ENCODE data around the gene RNASE9.
A peak's percentile ranks its signal among the peaks of the same experiment; 100 is the strongest.
"Not testable (repeated sequence)": the region's sequence is repeated elsewhere in the genome, so short reads cannot be mapped to it uniquely, and the experiment has no call there.

RNASE9 gene

DNA sequence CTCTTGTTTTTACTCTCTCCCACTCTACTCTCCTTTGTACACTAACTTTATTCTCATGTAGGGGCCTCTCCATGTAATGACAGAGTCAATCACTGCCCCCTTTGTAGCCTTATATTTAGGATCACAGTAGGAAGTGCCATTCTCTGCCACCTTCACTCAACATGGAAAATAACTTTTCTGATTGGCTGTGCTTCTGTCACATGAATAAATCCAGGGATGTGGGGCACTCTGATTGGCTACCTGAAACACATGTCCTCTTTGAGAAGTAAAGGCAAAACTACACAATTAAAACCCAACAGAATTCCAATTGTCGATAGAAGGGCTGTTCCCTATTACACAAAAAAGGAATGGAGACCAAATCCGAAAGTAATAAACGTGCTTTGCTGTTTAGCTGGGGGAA lies at the start of gene RNASE9:
TSS of gene RNASE9 (minus strand) at position 87 of the 400 bp plus-strand sequence.
- no peak for DNase-seq

GRCh38 chr14:20610002-20610765 lies 49.3 kb upstream of the RNASE9 start:
- DNase-seq: no peak

DNA sequence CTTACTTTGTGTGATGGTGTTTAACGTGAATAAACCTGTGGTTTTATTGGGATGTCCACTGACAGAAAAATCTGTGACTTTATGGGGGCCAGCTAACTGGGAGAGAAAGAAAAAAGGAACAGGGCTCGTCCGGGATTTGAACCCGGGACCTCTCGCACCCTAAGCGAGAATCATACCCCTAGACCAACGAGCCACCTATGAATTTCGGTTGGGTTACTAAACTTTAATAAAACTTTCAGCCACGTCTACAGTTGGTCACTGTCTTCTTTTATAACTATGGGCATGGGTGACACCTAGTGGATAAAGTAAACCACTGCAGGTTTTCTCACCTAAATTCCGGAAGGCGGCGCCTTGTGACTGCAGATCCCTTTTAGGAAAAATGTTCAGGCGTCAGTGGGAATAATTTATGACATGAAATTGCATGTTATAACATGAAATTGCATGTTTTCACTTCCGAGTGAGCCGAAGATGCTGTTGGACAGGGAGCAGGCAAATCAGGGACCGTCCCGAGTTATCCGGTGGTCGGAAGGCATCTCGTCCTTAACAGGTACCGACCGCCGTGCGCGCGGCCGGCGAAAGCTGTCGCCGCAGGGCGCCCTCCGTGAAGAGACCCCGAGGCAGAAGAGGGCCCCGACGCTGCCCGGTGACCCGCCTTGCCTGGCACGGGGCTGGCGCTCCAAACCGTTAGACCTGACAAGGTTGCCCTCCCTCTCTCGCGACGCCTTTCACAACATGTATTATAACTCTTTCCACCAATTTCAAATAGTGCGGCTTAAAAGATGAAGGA lies 48.6 kb upstream of the RNASE9 start:
- DNase-seq: peak; percentile 39

DNA sequence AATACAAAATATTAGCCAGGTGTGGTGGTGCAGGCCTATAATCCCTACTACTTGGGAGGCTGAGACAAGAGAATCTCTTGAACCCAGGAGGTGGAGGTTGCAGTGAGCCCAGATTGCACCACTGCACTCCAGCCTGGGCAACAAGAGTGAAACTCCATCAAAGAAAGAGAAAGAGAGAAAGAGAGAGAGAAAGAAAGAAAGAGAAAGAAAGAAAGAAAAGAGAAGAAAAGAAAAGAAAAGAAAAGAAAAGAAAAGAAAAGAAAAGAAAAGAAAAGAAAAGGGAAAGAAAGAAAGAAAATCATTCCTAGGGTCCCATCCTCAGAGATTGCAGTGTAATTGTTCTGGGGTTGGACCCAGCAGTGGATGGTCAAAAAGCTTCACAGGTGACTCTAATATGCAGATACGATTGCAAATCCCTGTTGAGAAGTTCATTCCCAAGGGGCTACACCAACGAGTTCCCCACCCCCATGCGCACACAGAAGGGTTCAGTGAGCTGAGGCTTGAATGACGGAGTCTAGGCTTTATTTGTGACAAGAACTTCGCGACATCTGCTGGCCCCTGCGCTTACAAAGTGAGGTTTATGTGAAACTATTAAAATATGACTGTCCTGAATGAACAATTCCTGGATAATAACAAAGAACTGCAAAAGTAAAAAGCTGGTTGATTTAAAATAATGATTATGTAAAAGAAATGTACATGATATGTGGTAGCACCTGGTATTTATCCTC lies 47.7 kb upstream of the RNASE9 start:
- DNase-seq: no peak

DNA sequence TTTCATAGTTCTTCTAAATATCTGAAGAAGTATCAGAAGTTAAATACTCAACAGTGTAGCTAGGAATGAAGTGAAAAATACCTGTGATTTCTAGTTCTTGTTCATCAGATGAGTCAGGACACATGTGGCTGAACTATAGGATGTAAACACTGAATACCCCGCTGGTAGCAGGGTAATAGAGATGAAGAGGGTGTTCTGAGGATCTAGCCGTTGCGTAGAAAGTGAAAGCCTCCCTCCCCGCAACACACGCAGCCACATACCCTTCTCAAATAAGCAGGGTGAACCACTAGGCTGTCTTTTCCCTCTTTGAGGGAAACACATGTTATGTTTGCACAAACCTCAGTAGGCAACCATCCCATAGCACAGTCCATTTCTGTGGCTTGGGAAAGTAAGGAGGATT lies 46.8 kb upstream of the RNASE9 start:
- no peak for DNase-seq

GRCh38 chr14:20606902-20607242 lies 46.0 kb upstream of the RNASE9 start:
- DNase-seq: no peak

DNA sequence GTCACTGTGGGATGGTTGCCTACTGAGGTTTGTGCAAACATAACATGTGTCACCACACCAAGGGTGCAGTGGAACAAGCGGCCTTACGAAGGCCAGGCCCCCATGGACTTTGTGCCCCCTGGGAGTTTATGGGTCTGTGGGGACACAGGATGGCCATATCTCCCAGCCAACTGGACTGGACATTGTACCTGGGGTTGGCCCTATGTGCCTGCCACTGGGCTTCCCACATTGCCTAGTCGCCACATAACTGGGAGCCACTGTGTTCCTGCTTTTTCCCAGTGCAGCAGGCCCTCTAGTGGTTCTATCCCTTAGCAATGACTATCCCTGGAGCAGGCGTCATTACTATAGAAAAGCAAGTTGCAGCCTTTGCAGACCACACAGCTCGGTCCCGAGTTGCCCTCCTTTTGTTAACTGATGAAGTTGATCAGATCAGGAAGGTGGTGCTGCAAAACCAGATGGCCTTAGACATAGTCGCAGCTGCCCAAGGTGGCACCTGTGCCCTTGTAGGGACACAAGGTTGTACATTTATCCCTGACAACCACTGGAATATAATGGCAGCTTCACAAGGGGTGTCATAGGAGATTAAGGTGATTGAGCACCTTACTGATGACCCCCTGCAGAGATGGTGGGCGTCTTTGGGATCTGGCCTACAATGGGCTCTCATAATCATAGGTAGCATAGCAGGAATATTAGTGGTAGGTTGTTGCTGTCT lies 45.5 kb upstream of the RNASE9 start:
- no peak for DNase-seq

- DNase-seq: no peak
Observed at GRCh38 chr14:20603813-20604690, 43.2 kb upstream of the RNASE9 start.

GRCh38 chr14:20602583-20602982 lies 41.7 kb upstream of the RNASE9 start:
- DNase-seq: no peak

DNA sequence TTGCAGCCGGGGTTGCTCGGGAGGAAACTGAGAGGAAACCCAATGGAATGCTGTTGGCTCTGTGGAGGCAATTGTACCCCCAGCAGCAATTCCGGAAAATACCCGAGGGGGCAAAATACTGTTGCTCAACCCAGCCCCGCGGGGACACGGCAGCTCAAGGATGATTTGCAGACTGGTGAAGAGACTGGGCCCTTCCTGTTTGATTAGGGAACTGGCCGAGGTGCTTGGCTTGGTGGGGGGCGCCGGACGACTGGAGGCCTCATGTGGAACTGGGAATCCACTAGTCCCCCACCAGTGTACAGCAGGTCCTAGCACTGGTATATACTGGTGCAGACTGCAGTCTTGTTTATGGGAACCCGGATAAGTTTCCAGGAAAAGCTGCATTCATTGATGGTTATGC lies 40.7 kb upstream of the RNASE9 start:
- no peak for DNase-seq

GRCh38 chr14:20597108-20597507 lies 36.3 kb upstream of the RNASE9 start:
- DNase-seq: no peak

DNA sequence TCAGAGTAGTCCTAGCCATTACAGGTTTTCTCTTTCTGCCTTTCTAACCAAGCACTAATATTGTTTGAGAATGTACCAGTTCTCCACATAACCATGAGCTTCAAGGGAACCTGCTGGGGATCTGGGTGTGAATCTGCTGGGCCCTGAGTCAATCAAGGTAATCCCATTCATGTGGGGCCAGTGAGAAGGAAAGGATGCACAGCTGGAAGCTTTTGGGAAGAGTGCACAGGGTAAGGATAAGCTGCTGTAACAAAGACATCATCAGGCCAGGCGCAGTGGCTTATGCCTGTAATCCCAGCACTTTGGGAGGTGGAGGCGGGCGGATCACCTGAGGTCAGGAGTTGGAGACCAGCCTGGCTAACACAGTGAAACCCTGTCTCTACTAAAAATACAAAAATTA lies 34.9 kb upstream of the RNASE9 start:
- not testable (repeated sequence) for DNase-seq

DNA sequence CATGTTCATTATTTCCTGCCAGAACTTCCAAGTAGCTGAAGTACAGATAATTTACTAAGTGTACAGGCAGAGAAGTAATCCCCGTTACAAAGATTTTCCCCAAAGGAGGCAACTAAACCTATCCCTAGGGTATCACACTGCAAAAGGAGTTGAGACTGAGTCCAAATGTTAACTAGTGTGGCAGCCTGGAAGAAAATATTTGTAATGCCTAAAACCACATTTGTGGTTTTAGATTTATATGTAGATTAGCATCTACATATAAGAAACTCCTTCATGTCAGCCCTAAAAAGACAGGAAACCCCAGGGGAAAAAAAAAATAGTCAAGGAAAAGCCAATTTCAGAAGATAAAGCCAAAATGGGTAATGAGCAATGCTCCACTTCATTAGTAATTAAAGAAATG lies 31.7 kb upstream of the RNASE9 start:
- no peak for DNase-seq

- no peak for DNase-seq
Observed at GRCh38 chr14:20591235-20591634, 30.4 kb upstream of the RNASE9 start, which contains the start of gene RNASE12. Gene RNASE12 (minus strand): TSS chr14:20591376. CDS start chr14:20590723, 653 bp downstream.

- DNase-seq: no peak
Observed at GRCh38 chr14:20587489-20588154, 26.8 kb upstream of the RNASE9 start, which contains the start of gene RNASE11. Gene RNASE11 (minus strand): TSS chr14:20588001.

DNA sequence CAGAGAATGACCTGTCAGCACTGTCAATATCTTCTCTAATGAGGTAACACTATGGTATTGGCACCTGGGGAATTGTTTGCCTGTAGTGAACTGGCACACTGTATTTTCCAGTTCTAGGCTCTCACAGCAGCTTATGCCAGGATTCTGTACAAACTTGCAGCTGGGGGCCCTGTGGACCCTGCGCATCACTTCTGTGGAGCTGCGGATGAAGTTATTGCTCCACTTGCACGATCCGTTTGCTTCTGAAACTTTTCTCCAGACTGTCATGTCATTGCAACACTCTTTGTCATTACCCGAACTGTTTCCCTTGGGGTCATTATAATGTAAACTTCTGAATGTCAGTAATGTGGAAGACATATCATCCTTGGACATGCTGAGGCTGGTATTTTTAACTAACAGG lies 23.1 kb upstream of the RNASE9 start:
- no peak for DNase-seq

GRCh38 chr14:20583142-20583541 lies 22.3 kb upstream of the RNASE9 start:
- DNase-seq: no peak

- DNase-seq: no peak
Observed at GRCh38 chr14:20580242-20580641, 19.4 kb upstream of the RNASE9 start.

DNA sequence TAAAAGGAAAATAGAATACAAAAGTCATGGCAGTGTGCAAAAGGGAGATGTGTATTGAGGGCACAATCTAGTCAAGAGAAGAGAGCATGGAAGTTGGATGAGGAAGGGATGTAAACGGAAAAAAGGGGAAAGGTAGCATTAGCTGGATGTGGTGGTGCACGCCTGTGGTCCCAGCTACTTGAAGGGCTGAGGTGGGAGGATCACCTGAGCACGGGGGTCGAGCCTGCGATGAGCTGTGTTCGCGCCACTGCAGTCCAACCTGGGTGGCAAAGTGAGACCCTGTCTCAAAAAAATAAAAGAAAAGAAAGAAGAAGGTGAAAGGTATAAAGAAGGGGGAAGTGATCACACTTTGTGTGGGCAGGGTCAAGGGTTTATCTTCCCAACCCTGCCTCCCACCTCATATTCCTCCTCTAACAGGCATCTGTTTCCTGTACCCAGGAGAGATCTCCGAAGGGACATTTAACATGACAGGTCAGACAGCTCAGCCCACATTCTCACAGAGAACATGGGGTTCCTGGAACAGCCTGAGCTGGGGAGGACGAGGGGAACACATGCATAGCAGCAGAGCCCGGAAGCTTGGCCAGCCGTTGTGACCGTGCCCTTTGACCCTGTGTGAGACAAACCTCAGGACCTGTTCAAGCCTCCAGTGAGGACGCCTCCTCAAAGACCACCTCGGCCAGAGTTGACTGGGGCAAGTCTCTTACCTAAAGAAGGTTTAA lies 18.1 kb upstream of the RNASE9 start:
- DNase-seq: no peak

DNA sequence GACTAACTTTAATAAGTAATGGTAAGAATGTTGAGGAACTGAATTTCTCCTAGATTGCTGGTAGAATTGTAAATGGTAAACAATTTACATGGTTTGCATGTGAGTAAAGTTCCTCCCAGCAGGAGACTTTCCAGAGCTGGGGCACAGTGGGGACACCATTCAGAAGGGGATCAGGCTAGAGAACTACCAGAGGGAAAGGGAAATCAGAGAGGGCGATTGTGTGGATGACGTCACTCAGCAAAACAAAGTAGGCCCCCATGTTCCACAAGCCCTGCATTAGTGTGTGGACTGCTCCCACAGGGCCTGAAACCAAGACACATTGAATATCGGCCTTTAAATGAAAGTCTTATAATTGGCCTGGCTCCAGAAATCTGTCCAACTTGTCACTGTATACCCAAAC lies 17.5 kb upstream of the RNASE9 start:
- no peak for DNase-seq
